ENCODE results near the gene OSER1. TPM values are rescaled to one million over a fixed set of nuclear protein-coding genes. Genes with fewer than 3 reads are reported as not detected.
A peak's percentile ranks its signal among the peaks of the same experiment; 100 is the strongest.

OSER1 gene
- total RNA-seq, 1 experiment from 2014 or later, result 35.7 TPM

DNA sequence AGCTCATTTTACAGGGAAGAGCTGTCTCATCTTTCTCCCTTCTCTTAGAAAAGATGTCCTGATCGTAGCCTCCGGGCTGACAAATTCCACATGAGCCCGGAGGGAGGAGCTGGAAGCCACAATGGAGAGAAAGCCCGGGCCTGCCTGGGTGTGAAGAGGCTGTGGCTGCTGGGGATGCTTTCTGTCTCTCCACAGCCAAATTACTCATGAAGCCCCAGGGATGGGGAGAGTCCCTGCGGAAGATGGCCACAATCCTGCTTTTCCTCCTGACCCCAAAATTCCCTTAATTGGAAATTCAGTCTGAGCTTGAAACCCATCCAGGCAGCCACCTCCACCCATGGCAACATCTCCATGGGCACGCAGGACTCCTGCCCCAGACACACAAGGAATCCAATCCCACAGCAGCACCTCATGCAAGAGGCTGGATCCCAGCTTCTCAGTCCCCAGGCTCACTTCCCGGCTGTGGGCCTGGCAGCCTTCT lies 56.0 kb downstream of the OSER1 start:
- no peak overlapping the region for H3K23ac ChIP-seq (ENCODE audit: insufficient read length, low read depth, low read length)
- H4K91ac ChIP-seq (ENCODE audit: insufficient read length, low read depth, low read length), result no peak overlapping the region
- no peaks in the 10 kb centered on the region for H3K27me3 ChIP-seq (ENCODE audit: insufficient read depth, low read length)
- H3K27ac ChIP-seq (ENCODE audit: insufficient read length, low read depth, low read length), result no peak overlapping the region
- no peaks in the 10 kb centered on the region for H3K4me1 ChIP-seq (ENCODE audit: insufficient read depth, low read length)
- H4K8ac ChIP-seq (replicated peaks; ENCODE audit: insufficient read length, low read depth, low read length), result peak overlapping the region; percentile 83
- no CpG with 5 or more reads among the region's 7 CpGs for WGBS (ENCODE audit: extremely low coverage, insufficient read length, low lambda C conversion rate)
- no peak overlapping the region for H2BK5ac ChIP-seq (ENCODE audit: insufficient read length, low read length)
- H3K56ac ChIP-seq (ENCODE audit: insufficient read length, low read depth, low read length), result no peak overlapping the region
- no peaks in the 10 kb centered on the region for H3K9me3 ChIP-seq (ENCODE audit: control insufficient read depth, low read depth, low read length)
- Mint-ChIP-seq H3K27me3 (ENCODE audit: low read depth) (no peaks in the 10 kb centered on the region; the same call in 1 of the 2 replicates), H3K4me3 (no peak overlapping the region), H3K4me1 (peaks cover 0 to 4% of the 10 kb centered on the region in 2 experiments; a peak in 1 of 4 replicates), H3K36me3 (ENCODE audit: insufficient read depth in 1 of 3, low read depth in 3 of 3) (no peaks in the 10 kb centered on the region), H3K9me3 (no peaks in the 10 kb centered on the region), H3K27ac (no peak overlapping the region)
- DNase-seq, result no peak
- peak overlapping the region; percentile 23 for H2BK12ac ChIP-seq (ENCODE audit: insufficient read length, low read depth, low read length)
- no peak overlapping the region for H4K5ac ChIP-seq (ENCODE audit: insufficient read length, low read depth, low read length)
- H3K18ac ChIP-seq (ENCODE audit: insufficient read length, low read depth, low read length), result peak overlapping the region; percentile 11
- no peak overlapping the region for H2AK5ac ChIP-seq (ENCODE audit: insufficient read length, low read length)
- no peaks in the 10 kb centered on the region for H3K79me1 ChIP-seq (ENCODE audit: insufficient read depth, low read depth, low read length, poor library complexity, severe bottlenecking)
- no peak overlapping the region for H3K4me2 ChIP-seq (ENCODE audit: insufficient read depth, insufficient read length, low read length)
- H2BK15ac ChIP-seq (ENCODE audit: low read depth, low read length), result no peak overlapping the region; the same call in 1 of the 2 replicates
- H3K4ac ChIP-seq (ENCODE audit: low read depth, low read length), result no peak overlapping the region
- no peaks in the 10 kb centered on the region for H3K79me2 ChIP-seq (ENCODE audit: insufficient read depth, low read length)
- H2BK20ac ChIP-seq (ENCODE audit: low read depth, low read length, poor library complexity, severe bottlenecking), result no peak overlapping the region
- no peaks in the 10 kb centered on the region for H3K23me2 ChIP-seq (ENCODE audit: insufficient read length, low read depth, low read length, poor library complexity, severe bottlenecking)
- H4K20me1 ChIP-seq (ENCODE audit: control insufficient read depth, insufficient read depth, insufficient read length), result no peaks in the 10 kb centered on the region
- TF ChIP-seq, protein P1, sequence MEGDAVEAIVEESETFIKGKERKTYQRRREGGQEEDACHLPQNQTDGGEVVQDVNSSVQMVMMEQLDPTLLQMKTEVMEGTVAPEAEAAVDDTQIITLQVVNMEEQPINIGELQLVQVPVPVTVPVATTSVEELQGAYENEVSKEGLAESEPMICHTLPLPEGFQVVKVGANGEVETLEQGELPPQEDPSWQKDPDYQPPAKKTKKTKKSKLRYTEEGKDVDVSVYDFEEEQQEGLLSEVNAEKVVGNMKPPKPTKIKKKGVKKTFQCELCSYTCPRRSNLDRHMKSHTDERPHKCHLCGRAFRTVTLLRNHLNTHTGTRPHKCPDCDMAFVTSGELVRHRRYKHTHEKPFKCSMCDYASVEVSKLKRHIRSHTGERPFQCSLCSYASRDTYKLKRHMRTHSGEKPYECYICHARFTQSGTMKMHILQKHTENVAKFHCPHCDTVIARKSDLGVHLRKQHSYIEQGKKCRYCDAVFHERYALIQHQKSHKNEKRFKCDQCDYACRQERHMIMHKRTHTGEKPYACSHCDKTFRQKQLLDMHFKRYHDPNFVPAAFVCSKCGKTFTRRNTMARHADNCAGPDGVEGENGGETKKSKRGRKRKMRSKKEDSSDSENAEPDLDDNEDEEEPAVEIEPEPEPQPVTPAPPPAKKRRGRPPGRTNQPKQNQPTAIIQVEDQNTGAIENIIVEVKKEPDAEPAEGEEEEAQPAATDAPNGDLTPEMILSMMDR (conservative IDR thresholded peaks at IDR 0.05), result no peak
- H2BK120ac ChIP-seq (ENCODE audit: low read depth, low read length, poor library complexity, severe bottlenecking), result no peak overlapping the region
- no peak overlapping the region for H3K9ac ChIP-seq (ENCODE audit: extremely low read depth, insufficient read length, low read length)
- H2AFZ ChIP-seq (ENCODE audit: low read length), result no peak overlapping the region
- no peak overlapping the region for H3K14ac ChIP-seq (ENCODE audit: insufficient read depth, low read length)
- H3T11ph ChIP-seq (ENCODE audit: low read length), result no peak overlapping the region
